Testis (tissue), 3 donors: ENCODE results near the gene COL23A1. TPM values are rescaled to one million over a fixed set of nuclear protein-coding genes. Genes with fewer than 3 reads are reported as not detected.

Source experiments
- DNase-seq: peaks from one replicate; pipeline ENCODE4 v3.0.0-alpha.2; 2019
- H3K27ac ChIP-seq, 2 donors: fragments of 200-600 bp; sonication (generic); one replicate each; pipeline ENCODE4 v1.5.1; 2019
- H3K27me3 ChIP-seq: fragments of 200-600 bp; sonication (generic); one replicate; pipeline ENCODE4 v1.5.1; 2019
- H3K36me3 ChIP-seq: fragments of 200-600 bp; sonication (generic); one replicate; pipeline ENCODE4 v1.5.1; 2017; ENCODE audit warnings: low read depth; ENCODE audit errors: missing control alignments
- H3K4me1 ChIP-seq: fragments of 200-600 bp; sonication (generic); one replicate; pipeline ENCODE4 v1.5.1; 2019
- H3K4me3 ChIP-seq, 2 donors: fragments of 200-600 bp; sonication (generic); one replicate each; pipeline ENCODE4 v1.5.1; 2017 to 2019
- H3K9me3 ChIP-seq: fragments of 200-600 bp; sonication (generic); one replicate; pipeline ENCODE4 v1.5.1; 2017
- CTCF ChIP-seq, 3 experiments: fragments of 450-650 bp in 2 of 3; fragments of 200-600 bp in 1 of 3; sonication (generic) in 1 of 3; IDR thresholded peaks; one replicate each; pipeline ENCODE4 v1.5.1; 2016 to 2019; ENCODE audit warnings: antibody characterized with exemption in 3 of 3, mild to moderate bottlenecking in 2 of 3, moderate library complexity in 1 of 3
- POLR2A ChIP-seq: fragments of 450-650 bp; IDR thresholded peaks from one replicate; pipeline ENCODE4 v1.6.1; 2017; ENCODE audit warnings: antibody characterized with exemption, mild to moderate bottlenecking, moderate library complexity
- WGBS, 2 donors: methylation state at CpG; one replicate each; pipeline ENCODE4 v1.1.5; 2018; 5-methylcytosine and 5-hydroxymethylcytosine counted together
- intact Hi-C: fragments of 100-400 bp; cut with DNase I; formaldehyde crosslinking; loops from one replicate; pipeline ENCODE4 v1.15.1; 2023; ENCODE audit warnings: low total_unique reads
- polyA plus RNA-seq: library from polyadenylated mRNA; stranded (reverse); fragments of 350-450 nt; fragmentation: Illumina TruSeq; extraction: RNeasy Lipid Tissue Mini Kit (QIAGEN cat#74804); gene quantifications from one replicate; pipeline ENCODE4 v1.2.3, GENCODE V29; 2014; ENCODE audit warnings: low read depth, low replicate concordance; ENCODE audit not compliant: insufficient read depth
- total RNA-seq, 2 donors: library from RNA; depleted of rRNA; stranded (reverse); fragments of >200 nt; gene quantifications; one replicate each; pipeline ENCODE4 v1.2.3, GENCODE V29; 2016

COL23A1 gene
- total and polyA plus RNA-seq, 3 donors from 2014 or later = 4.3 to 5.5 (median 5.0) TPM

- WGBS, 2 donors = 88 to 89% methylated on average over 10 to 19 of the region's 19 CpGs
- Histone ChIP-seq H3K27ac (no peak overlapping the region), H3K4me3 (no peak overlapping the region)
These were observed 304.6 kb downstream of the COL23A1 start for GRCh38 chr5:178285399-178286225.

GRCh38 chr5:178284996-178285395 is 305.2 kb downstream of the COL23A1 start:
- Histone ChIP-seq H3K36me3 (no peaks in the 10 kb centered on the region), H3K27me3 (no peaks in the 10 kb centered on the region), H3K27ac (no peak overlapping the region), H3K9me3 (no peaks in the 10 kb centered on the region), H3K4me1 (no peaks in the 10 kb centered on the region), H3K4me3 (no peak overlapping the region)
- DNase-seq = no peak
- intact Hi-C loops = loop anchor here (10.0 kb wide), 1 partner anchor 300 kb away; no protein-coding TSS in a partner anchor
- TF ChIP-seq POLR2A (no peak), CTCF (IDR thresholded peaks at IDR 0.05) (no peak)
- 77 to 87% methylated on average over 7 of the region's 7 CpGs for WGBS, 2 donors

More at GRCh38 chr5:178285399-178286225, 304.6 kb downstream of the COL23A1 start:
- Histone ChIP-seq H3K9me3 (no peaks in the 10 kb centered on the region), H3K27me3 (no peaks in the 10 kb centered on the region), H3K4me1 (no peaks in the 10 kb centered on the region), H3K36me3 (no peaks in the 10 kb centered on the region)
- no peak for DNase-seq
- no peak for TF ChIP-seq CTCF (IDR thresholded peaks at IDR 0.05)
- TF ChIP-seq POLR2A = no peak
- intact Hi-C loops = loop anchor here (10.0 kb wide), 1 partner anchor 299 kb away; no protein-coding TSS in a partner anchor

- intact Hi-C loops = loop anchor here (10.0 kb wide), 1 partner anchor 301 kb away; no protein-coding TSS in a partner anchor
- TF ChIP-seq POLR2A (no peak), CTCF (IDR thresholded peaks at IDR 0.05) (peak; percentile 46 to 83 (median 53))
- H3K4me3 ChIP-seq = no peak overlapping the region
- H3K4me1 ChIP-seq = no peaks in the 10 kb centered on the region
- no peaks in the 10 kb centered on the region for H3K9me3 ChIP-seq
- no peak overlapping the region for H3K27ac ChIP-seq
- H3K36me3 ChIP-seq = no peaks in the 10 kb centered on the region
- H3K27me3 ChIP-seq = no peaks in the 10 kb centered on the region
- DNase-seq = no peak
- WGBS, 2 donors = 60 to 63% methylated on average over 3 of the region's 3 CpGs
These were observed 306.0 kb downstream of the COL23A1 start for GRCh38 chr5:178284093-178284675.

DNA sequence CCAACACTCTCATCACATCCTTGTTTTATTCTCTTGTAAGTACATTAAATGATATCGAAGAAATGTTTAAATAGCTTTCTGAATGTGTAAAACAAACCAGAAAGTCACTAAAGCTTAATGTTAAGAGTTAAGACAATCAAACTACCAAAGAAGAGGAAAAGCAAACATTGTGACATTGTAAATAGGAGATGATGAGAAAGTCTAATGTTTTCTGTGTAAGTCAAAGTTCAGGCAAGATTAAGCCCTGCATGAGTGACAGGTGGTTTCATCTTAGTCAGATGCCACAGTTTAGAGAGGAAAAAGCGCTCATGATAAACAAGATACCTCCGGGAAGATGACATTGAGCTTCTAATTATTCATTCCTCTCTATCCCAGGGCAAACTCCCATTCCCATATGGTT is 306.7 kb downstream of the COL23A1 start:
- DNase-seq = no peak
- Histone ChIP-seq H3K4me1 (no peaks in the 10 kb centered on the region), H3K4me3 (no peak overlapping the region), H3K36me3 (no peaks in the 10 kb centered on the region), H3K9me3 (no peaks in the 10 kb centered on the region), H3K27ac (no peak overlapping the region), H3K27me3 (no peaks in the 10 kb centered on the region)
- 95 to 97% methylated on average over 3 of the region's 3 CpGs for WGBS, 2 donors
- TF ChIP-seq CTCF (IDR thresholded peaks at IDR 0.05) (no peak), POLR2A (no peak)
- intact Hi-C loops = loop anchor here (10.0 kb wide), 1 partner anchor 301 kb away; no protein-coding TSS in a partner anchor
